SU-DHL-6 (cell line): Measurements from ENCODE around the gene CHIT1.

Experiments used
- H2AFZ ChIP-seq: fragments of 200-600 bp; sonication (generic); 2 replicates; pipeline ENCODE4 v1.6.1; 2014; ENCODE audit warnings: low read depth, mild to moderate bottlenecking, moderate library complexity, mixed read lengths, antibody characterized with exemption, low read length; ENCODE audit not compliant: severe bottlenecking
- H3F3A ChIP-seq: fragments of 200-600 bp; shearing (Covaris generic); 2 replicates; pipeline ENCODE4 v1.6.0; 2016; ENCODE audit warnings: antibody characterized with exemption, mild to moderate bottlenecking; ENCODE audit not compliant: insufficient read depth
- H3K27ac ChIP-seq: fragments of 200-600 bp; sonication (generic); 2 replicates; pipeline ENCODE4 v1.5.1; 2016; ENCODE audit warnings: low read depth, mild to moderate bottlenecking, low read length, moderate library complexity, mixed read lengths
- H3K27me3 ChIP-seq: fragments of 200-600 bp; sonication (generic), shearing (Covaris generic); 2 replicates; pipeline ENCODE4 v1.6.0; 2014; ENCODE audit warnings: mild to moderate bottlenecking, low read length
- H3K36me3 ChIP-seq: fragments of 200-600 bp; sonication (generic); 2 replicates; pipeline ENCODE4 v1.6.1; 2014; ENCODE audit warnings: mild to moderate bottlenecking, low read length, mixed read lengths
- H3K4me2 ChIP-seq: fragments of 300-600, 200-600 bp; shearing (Covaris generic), sonication (generic); 2 replicates; pipeline ENCODE4 v1.6.0; 2014; ENCODE audit warnings: low read length, low read depth, mild to moderate bottlenecking; ENCODE audit not compliant: poor library complexity, severe bottlenecking
- H3K4me3 ChIP-seq: fragments of 200-600 bp; sonication (generic); 2 replicates; pipeline ENCODE4 v1.5.1; 2014; ENCODE audit warnings: antibody characterized with exemption, low read length, mild to moderate bottlenecking, mixed read lengths; ENCODE audit not compliant: insufficient read depth, poor library complexity, severe bottlenecking
- H3K79me2 ChIP-seq: fragments of 200-600 bp; sonication (generic); 2 replicates; pipeline ENCODE4 v1.6.1; 2014; ENCODE audit warnings: mild to moderate bottlenecking, low read length, moderate library complexity; ENCODE audit not compliant: insufficient read depth
- H3K9ac ChIP-seq: fragments of 200-600 bp; sonication (generic); 2 replicates; pipeline ENCODE4 v1.7.0; 2014; ENCODE audit warnings: mild to moderate bottlenecking, low read length
- H3K9me2 ChIP-seq: fragments of 200-600 bp; sonication (generic); replicated peaks from 2 replicates; pipeline ENCODE4 v1.6.1; 2014; ENCODE audit warnings: low read length; ENCODE audit not compliant: insufficient read depth
- H3K9me3 ChIP-seq: fragments of 200-600 bp; sonication (generic); 2 replicates; pipeline ENCODE4 v1.6.1; 2014; ENCODE audit warnings: low read length, mixed read lengths; ENCODE audit not compliant: insufficient read depth
- H4K20me1 ChIP-seq: fragments of 200-600 bp; sonication (generic); 2 replicates; pipeline ENCODE4 v1.6.1; 2014; ENCODE audit warnings: low read depth, mild to moderate bottlenecking, antibody characterized with exemption, low read length, moderate library complexity, mixed read lengths
- CTCF ChIP-seq: fragments of 200-600 bp; sonication (generic); IDR thresholded peaks from one replicate; pipeline ENCODE4 v1.5.1; 2017; ENCODE audit warnings: antibody characterized with exemption, mild to moderate bottlenecking, low read length, moderate library complexity; ENCODE audit not compliant: insufficient read depth, poor library complexity, severe bottlenecking
- EZH2phosphoT487 ChIP-seq: fragments of 200-600 bp; sonication (generic), shearing (Covaris generic); conservative IDR thresholded peaks from 2 replicates; pipeline ENCODE4 v1.6.1; 2018; ENCODE audit warnings: mild to moderate bottlenecking, antibody characterized with exemption, low read length, moderate library complexity, mixed read lengths

The CHIT1 gene

DNA sequence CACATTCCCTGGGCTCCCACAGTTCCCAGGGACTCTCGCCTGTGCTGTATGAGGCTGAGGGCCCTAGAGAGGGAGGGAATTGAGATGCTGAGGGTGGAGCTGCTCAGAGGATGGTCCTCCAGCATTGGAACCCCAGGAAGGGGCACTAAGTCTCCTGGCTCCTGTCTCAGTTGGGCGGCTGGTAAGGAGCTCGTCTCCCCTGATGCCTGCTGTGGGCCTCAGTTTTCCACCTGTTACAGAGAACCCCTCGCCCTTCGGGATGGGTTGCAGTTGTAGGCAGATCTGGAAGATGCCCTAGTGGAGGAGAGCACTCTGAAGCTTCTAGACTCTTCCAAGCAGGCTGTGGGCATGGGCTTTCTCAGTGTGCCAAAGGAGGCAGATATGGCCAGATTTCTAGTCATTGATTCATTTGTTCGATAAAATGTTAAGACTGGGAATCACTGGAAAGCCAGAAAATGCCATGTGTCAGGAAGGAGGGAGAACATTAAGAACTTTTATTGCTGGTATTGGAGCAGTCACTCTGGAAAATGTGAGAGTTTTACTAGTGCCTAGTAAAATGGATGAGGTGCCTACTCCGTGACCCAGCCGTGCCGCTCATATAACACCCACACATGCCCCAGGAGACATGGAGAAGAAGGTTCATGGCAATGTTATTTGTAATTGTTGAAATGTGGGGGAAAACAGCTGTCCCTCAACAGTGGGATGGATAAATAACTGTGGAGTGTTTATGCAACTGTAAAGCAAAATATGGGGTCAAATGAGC, 53.0 kb downstream of the CHIT1 start:
- no peaks in the 10 kb centered on the region for H3K79me2 ChIP-seq
- H3K36me3 ChIP-seq: no peaks in the 10 kb centered on the region
- no peaks in the 10 kb centered on the region for H3F3A ChIP-seq
- no peak overlapping the region for H3K9ac ChIP-seq
- H3K4me2 ChIP-seq: no peak overlapping the region
- no peaks in the 10 kb centered on the region for H4K20me1 ChIP-seq
- TF ChIP-seq EZH2phosphoT487 (no peak), CTCF (no peak)
- H3K9me2 ChIP-seq: no peaks in the 10 kb centered on the region
- H3K27ac ChIP-seq: no peak overlapping the region
- no peaks in the 10 kb centered on the region for H3K9me3 ChIP-seq
- H3K4me3 ChIP-seq: no peak overlapping the region
- no peak overlapping the region for H2AFZ ChIP-seq
- H3K27me3 ChIP-seq: no peaks in the 10 kb centered on the region

GRCh38 chr1:203175827-203176241, 53.6 kb downstream of the CHIT1 start:
- Histone ChIP-seq H3K9me3 (no peaks in the 10 kb centered on the region), H3K4me3 (no peak overlapping the region), H3K9me2 (no peaks in the 10 kb centered on the region), H3K4me2 (no peak overlapping the region), H4K20me1 (no peaks in the 10 kb centered on the region), H3K27ac (no peak overlapping the region), H3K9ac (no peak overlapping the region), H2AFZ (no peak overlapping the region), H3F3A (no peaks in the 10 kb centered on the region), H3K27me3 (no peaks in the 10 kb centered on the region), H3K79me2 (no peaks in the 10 kb centered on the region), H3K36me3 (no peaks in the 10 kb centered on the region)
- TF ChIP-seq CTCF: no peak
- no peak for TF ChIP-seq EZH2phosphoT487

- Histone ChIP-seq H3K27me3 (no peaks in the 10 kb centered on the region), H2AFZ (no peak within 1 kb of the TSS), H3K79me2 (no peaks in the 10 kb centered on the region), H3K4me3 (no peak within 1 kb of the TSS), H3K9me2 (no peaks in the 10 kb centered on the region), H3K4me2 (no peak within 1 kb of the TSS), H3K9ac (no peak within 1 kb of the TSS), H3F3A (no peaks in the 10 kb centered on the region), H3K27ac (no peak within 1 kb of the TSS), H3K36me3 (no peaks in the 10 kb centered on the region), H3K9me3 (no peaks in the 10 kb centered on the region), H4K20me1 (no peaks in the 10 kb centered on the region)
- TF ChIP-seq CTCF: no peak
- TF ChIP-seq EZH2phosphoT487: no peak
These were observed 54.1 kb downstream of the CHIT1 start, which contains the start of gene MYBPH for GRCh38 chr1:203175237-203175826. Gene MYBPH (minus strand): TSS chr1:203175826. CDS start chr1:203175755, 71 bp downstream.
